SK-N-SH treated with all-trans-retinoic acid at 6 μM for 48 hours (cell line): Measurements from ENCODE around the gene SPATS2L.

Experiments used
- ATAC-seq: fragments of 200-7000 bp; cut with Tn5 transposase; 3 replicates; pipeline ENCODE4 v1.9.1; 2020; ENCODE audit warnings: mild to moderate bottlenecking, moderate library complexity
- ARNTL ChIP-seq: fragments of 450-650 bp; formaldehyde crosslinking; IDR thresholded peaks from 2 replicates; pipeline ENCODE4 v1.5.0; 2020; ENCODE audit warnings: low read depth, mild to moderate bottlenecking, moderate library complexity, borderline replicate concordance
- BACH2 ChIP-seq: fragments of 250-450 bp; sonication (Bioruptor Pico); IDR thresholded peaks from 2 replicates; pipeline ENCODE4 v1.9.0; 2021; ENCODE audit warnings: mild to moderate bottlenecking, borderline replicate concordance
- CSDC2 ChIP-seq: fragments of 250-450 bp; sonication (Bioruptor Pico); IDR thresholded peaks from 2 replicates; pipeline ENCODE4 v1.5.0; 2020; ENCODE audit warnings: mild to moderate bottlenecking, moderate library complexity
- CSRNP3 ChIP-seq: fragments of 250-450 bp; sonication (Bioruptor Pico); IDR thresholded peaks from 2 replicates; pipeline ENCODE4 v1.5.1; 2021; ENCODE audit warnings: mild to moderate bottlenecking, moderate library complexity
- GLIS3 ChIP-seq: fragments of 250-450 bp; sonication (Bioruptor Pico); IDR thresholded peaks from 2 replicates; pipeline ENCODE4 v1.5.0; 2020; ENCODE audit warnings: mild to moderate bottlenecking, moderate library complexity
- ISL1 ChIP-seq: fragments of 250-450 bp; sonication (Bioruptor Pico); IDR thresholded peaks from 2 replicates; pipeline ENCODE4 v2.1.2; 2022; ENCODE audit warnings: mild to moderate bottlenecking, moderate library complexity
- OSR1 ChIP-seq: fragments of 250-450 bp; sonication (Bioruptor Pico); IDR thresholded peaks from 2 replicates; pipeline ENCODE4 v1.8.0; 2022; ENCODE audit warnings: moderate library complexity, mild to moderate bottlenecking, inconsistent platforms
- POU6F1 ChIP-seq: fragments of 250-450 bp; sonication (Bioruptor Pico); IDR thresholded peaks from 2 replicates; pipeline ENCODE4 v1.8.0; 2021; ENCODE audit warnings: low read depth, mild to moderate bottlenecking, moderate library complexity, borderline replicate concordance
- RARB ChIP-seq: fragments of 250-450 bp; sonication (Bioruptor Pico); IDR thresholded peaks from 2 replicates; pipeline ENCODE4 v1.8.0; 2021; ENCODE audit warnings: mild to moderate bottlenecking, moderate library complexity
- SNAI2 ChIP-seq: fragments of 250-450 bp; sonication (Bioruptor Pico); IDR thresholded peaks from 2 replicates; pipeline ENCODE4 v1.5.0; 2020; ENCODE audit warnings: mild to moderate bottlenecking, moderate library complexity
- TCF4 ChIP-seq: fragments of 250-450 bp; sonication (Bioruptor Pico); IDR thresholded peaks from 2 replicates; pipeline ENCODE4 v1.8.0; 2021; ENCODE audit warnings: mild to moderate bottlenecking, moderate library complexity, borderline replicate concordance
- TOX ChIP-seq: fragments of 250-450 bp; sonication (Bioruptor Pico); IDR thresholded peaks from 2 replicates; pipeline ENCODE4 v1.8.0; 2021; ENCODE audit warnings: mild to moderate bottlenecking, moderate library complexity, borderline replicate concordance
- ZC3H10 ChIP-seq: fragments of 250-450 bp; sonication (Bioruptor Pico); IDR thresholded peaks from 2 replicates; pipeline ENCODE4 v1.5.1; 2021; ENCODE audit warnings: mild to moderate bottlenecking, moderate library complexity
- ZFP3 ChIP-seq: fragments of 250-450 bp; sonication (Bioruptor Pico); IDR thresholded peaks from 2 replicates; pipeline ENCODE4 v1.5.0; 2020; ENCODE audit warnings: mild to moderate bottlenecking, moderate library complexity
- ZFP30 ChIP-seq: fragments of 450-650 bp; formaldehyde crosslinking; IDR thresholded peaks from 2 replicates; pipeline ENCODE4 v1.5.0; 2022; ENCODE audit warnings: mild to moderate bottlenecking, moderate library complexity
- ZNF565 ChIP-seq: fragments of 450-650 bp; formaldehyde crosslinking; conservative IDR thresholded peaks from 2 replicates; pipeline ENCODE4 v1.5.0; 2020; ENCODE audit warnings: low read depth, mild to moderate bottlenecking, moderate library complexity
- ZNF70 ChIP-seq: fragments of 450-650 bp; formaldehyde crosslinking; IDR thresholded peaks from 2 replicates; pipeline ENCODE4 v1.5.0; 2020; ENCODE audit warnings: mild to moderate bottlenecking, moderate library complexity
- ZNF8 ChIP-seq: fragments of 450-650 bp; formaldehyde crosslinking; IDR thresholded peaks from 2 replicates; pipeline ENCODE4 v1.5.0; 2020; ENCODE audit warnings: mild to moderate bottlenecking, moderate library complexity
- TF ChIP-seq, protein P1 (sequence below): fragments of 250-450 bp; sonication (Bioruptor Pico); IDR thresholded peaks from 2 replicates; pipeline ENCODE4 v1.8.0; 2020; ENCODE audit warnings: mild to moderate bottlenecking, moderate library complexity, borderline replicate concordance
- TF ChIP-seq, protein P2 (sequence below): fragments of 250-450 bp; sonication (Bioruptor Pico); IDR thresholded peaks from 2 replicates; pipeline ENCODE4 v1.5.1; 2020; ENCODE audit warnings: low read depth, mild to moderate bottlenecking, moderate library complexity
- TF ChIP-seq, protein P3 (sequence below): fragments of 250-450 bp; sonication (Bioruptor Pico); IDR thresholded peaks from 2 replicates; pipeline ENCODE4 v1.5.0; 2020; ENCODE audit warnings: mild to moderate bottlenecking, moderate library complexity

Gene SPATS2L

GRCh38 chr2:200350850-200351285, 44.4 kb downstream of the SPATS2L start:
- TF ChIP-seq TOX (CRISPR knock-in tag) (no peak), ZC3H10 (no peak), POU6F1 (CRISPR knock-in tag) (no peak), ARNTL (CRISPR knock-in tag) (no peak), SNAI2 (no peak), ZNF70 (no peak), ZNF8 (no peak), ZFP3 (CRISPR knock-in tag) (no peak), TCF4 (CRISPR knock-in tag) (no peak), GLIS3 (CRISPR knock-in tag) (no peak), RARB (no peak), ZNF565 (no peak), ISL1 (CRISPR knock-in tag) (no peak), CSRNP3 (no peak), CSDC2 (no peak)
- TF ChIP-seq, protein P1, sequence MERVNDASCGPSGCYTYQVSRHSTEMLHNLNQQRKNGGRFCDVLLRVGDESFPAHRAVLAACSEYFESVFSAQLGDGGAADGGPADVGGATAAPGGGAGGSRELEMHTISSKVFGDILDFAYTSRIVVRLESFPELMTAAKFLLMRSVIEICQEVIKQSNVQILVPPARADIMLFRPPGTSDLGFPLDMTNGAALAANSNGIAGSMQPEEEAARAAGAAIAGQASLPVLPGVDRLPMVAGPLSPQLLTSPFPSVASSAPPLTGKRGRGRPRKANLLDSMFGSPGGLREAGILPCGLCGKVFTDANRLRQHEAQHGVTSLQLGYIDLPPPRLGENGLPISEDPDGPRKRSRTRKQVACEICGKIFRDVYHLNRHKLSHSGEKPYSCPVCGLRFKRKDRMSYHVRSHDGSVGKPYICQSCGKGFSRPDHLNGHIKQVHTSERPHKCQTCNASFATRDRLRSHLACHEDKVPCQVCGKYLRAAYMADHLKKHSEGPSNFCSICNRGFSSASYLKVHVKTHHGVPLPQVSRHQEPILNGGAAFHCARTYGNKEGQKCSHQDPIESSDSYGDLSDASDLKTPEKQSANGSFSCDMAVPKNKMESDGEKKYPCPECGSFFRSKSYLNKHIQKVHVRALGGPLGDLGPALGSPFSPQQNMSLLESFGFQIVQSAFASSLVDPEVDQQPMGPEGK (CRISPR knock-in tag) = no peak
- TF ChIP-seq, protein P2, sequence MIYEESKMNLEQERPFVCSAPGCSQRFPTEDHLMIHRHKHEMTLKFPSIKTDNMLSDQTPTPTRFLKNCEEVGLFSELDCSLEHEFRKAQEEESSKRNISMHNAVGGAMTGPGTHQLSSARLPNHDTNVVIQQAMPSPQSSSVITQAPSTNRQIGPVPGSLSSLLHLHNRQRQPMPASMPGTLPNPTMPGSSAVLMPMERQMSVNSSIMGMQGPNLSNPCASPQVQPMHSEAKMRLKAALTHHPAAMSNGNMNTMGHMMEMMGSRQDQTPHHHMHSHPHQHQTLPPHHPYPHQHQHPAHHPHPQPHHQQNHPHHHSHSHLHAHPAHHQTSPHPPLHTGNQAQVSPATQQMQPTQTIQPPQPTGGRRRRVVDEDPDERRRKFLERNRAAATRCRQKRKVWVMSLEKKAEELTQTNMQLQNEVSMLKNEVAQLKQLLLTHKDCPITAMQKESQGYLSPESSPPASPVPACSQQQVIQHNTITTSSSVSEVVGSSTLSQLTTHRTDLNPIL (CRISPR knock-in tag) = no peak
- TF ChIP-seq, protein P3, sequence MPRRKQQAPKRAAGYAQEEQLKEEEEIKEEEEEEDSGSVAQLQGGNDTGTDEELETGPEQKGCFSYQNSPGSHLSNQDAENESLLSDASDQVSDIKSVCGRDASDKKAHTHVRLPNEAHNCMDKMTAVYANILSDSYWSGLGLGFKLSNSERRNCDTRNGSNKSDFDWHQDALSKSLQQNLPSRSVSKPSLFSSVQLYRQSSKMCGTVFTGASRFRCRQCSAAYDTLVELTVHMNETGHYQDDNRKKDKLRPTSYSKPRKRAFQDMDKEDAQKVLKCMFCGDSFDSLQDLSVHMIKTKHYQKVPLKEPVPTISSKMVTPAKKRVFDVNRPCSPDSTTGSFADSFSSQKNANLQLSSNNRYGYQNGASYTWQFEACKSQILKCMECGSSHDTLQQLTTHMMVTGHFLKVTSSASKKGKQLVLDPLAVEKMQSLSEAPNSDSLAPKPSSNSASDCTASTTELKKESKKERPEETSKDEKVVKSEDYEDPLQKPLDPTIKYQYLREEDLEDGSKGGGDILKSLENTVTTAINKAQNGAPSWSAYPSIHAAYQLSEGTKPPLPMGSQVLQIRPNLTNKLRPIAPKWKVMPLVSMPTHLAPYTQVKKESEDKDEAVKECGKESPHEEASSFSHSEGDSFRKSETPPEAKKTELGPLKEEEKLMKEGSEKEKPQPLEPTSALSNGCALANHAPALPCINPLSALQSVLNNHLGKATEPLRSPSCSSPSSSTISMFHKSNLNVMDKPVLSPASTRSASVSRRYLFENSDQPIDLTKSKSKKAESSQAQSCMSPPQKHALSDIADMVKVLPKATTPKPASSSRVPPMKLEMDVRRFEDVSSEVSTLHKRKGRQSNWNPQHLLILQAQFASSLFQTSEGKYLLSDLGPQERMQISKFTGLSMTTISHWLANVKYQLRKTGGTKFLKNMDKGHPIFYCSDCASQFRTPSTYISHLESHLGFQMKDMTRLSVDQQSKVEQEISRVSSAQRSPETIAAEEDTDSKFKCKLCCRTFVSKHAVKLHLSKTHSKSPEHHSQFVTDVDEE (CRISPR knock-in tag) = no peak
- ATAC-seq = no peak

DNA sequence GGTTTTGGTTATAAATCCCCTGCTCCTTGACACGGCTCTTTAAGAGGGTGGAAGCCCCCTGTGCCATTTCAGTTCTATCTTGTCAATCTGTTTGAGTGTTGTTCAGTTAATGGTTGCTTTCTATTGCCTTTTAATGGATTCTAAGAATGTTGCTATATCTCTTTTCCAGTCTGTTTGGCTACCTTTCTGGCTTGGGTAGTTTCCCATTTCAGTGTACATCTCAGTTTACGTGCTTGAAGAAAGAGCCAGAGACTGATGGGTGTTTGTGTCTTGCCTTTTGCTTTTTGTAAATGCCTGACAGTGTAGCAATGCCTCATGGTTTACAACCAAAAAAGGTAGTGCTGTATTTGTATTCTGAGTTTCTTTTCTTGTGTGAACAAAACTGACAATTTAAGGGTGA, 45.3 kb downstream of the SPATS2L start:
- TF ChIP-seq OSR1 (CRISPR knock-in tag) = no peak
- no peak for TF ChIP-seq POU6F1 (CRISPR knock-in tag)
- TF ChIP-seq ZNF8 = no peak
- TF ChIP-seq ZFP30 = no peak
- no peak for TF ChIP-seq ARNTL (CRISPR knock-in tag)
- no peak for TF ChIP-seq BACH2 (CRISPR knock-in tag)
- no peak for TF ChIP-seq ZNF70
- TF ChIP-seq, protein P2 (CRISPR knock-in tag) = no peak
- TF ChIP-seq ZFP3 (CRISPR knock-in tag) = no peak
- no peak for TF ChIP-seq TCF4 (CRISPR knock-in tag)
- TF ChIP-seq TOX (CRISPR knock-in tag) = no peak
- TF ChIP-seq, protein P3 (CRISPR knock-in tag) = no peak
- no peak for TF ChIP-seq RARB
- no peak for ATAC-seq
